ENCODE data around the gene CDH6.

CDH6 gene

DNA sequence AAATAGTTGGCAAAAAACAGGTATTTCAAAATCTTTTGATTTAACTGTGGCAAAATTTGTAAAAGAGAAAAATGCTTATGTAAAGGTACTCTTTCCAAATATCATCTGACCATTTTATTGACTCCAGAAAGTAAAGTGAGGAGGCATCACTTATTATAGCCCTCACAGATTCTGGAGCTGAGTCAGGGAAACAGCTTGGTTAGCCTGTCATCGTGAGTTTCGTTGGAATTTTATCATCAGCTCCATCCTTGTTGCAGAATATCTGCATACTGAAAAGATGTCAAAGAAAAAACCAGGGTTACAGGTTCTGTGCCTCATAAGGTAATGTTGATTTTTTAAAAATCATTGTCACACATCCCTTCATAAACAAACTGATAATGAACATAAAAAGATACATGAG is 74.8 kb downstream of the CDH6 start:
- DNase-seq = no peak

DNA sequence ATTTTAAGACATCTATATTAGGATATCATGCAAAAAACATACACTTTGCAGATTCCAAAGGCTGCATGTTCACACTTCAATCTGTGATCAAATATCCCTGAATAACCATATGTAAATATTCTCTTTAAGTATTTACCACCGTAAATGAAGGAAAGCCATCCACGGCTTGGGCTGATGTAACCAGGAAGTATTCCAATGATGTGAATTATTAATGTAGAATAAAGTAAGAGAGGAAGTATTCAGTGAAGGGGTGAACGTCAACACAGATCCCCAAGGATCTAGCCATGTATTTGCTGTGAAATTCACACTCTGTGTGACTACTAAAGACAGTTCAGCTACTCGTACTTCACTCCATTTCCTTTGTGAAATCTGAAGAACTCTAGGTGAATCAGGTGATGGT is 75.2 kb downstream of the CDH6 start:
- DNase-seq = no peak

DNA sequence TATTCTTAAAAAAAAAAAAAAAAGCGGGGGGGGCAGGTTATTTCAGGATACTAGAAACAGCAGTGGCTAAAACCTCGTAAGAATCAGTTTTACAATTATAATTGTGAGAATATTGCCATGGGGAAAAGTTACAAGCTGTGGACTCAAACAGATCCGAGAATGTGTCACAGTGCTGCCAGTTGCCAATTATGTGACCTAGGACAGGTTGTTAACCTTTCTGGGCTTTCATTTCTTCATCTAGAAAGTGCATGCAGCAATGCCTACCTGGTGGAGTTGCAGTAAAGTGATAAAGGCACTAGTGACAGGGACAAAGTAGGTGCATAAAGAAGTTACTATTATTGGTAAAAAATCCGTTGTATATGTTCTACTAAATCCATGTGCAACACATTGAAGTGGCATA is 75.8 kb downstream of the CDH6 start:
- no peak for DNase-seq

DNA sequence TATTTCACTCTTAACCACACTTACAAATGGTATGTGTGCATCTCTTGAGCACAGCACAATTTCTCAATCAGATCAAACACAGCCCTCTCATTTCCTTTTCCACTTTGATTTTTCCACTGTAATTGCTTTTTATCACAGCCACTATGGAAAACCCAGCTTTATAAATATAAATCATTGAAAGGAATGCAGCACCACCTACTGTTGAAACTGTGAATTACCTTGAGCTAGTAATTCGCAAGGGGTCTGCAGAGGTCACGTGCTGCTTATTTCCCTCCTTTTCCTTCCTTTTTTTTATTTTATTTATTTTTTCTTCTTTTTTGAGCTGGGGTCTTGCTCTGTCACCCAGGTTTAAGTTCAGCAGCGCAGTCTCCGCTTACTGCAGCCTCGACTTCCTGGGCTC is 76.9 kb downstream of the CDH6 start:
- DNase-seq = peak; percentile 15

DNA sequence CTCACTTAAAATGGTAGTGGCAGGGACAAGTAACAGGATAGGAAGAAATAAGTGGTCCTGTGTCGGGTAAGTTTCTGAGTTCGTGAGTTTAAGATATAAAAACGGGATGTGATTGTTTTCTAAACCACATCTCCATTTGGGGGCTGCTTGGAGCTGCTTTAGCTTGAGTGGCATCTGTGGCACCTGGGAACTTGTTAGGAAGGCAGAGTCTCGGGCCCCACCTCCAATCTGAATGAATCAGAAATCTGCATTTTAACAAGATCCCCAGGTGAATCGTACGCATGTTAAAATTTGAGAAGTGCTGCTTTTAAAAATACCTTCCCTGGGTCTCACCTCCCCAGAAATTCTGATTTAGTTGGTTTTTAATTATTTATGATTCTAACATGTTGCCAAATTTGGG is 78.1 kb downstream of the CDH6 start:
- no peak for DNase-seq

DNA sequence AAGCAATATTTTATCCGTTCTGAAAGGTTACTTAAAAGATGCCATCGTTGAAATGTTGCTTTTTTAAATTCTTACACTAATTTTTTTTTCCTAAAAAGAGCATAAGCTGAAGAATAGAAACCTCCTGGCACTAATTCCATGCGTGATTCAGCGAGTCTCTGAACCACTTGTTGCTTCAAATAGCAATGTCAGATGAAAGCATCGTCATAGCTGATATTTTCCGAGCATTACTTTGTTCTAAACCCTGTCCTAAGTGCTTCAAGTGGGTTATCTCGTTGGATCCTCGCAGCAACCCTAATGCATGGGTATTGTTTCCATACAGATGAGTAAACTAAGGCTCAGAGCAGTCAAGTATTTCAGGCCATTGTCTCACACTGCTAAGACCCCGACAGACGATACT is 79.7 kb downstream of the CDH6 start:
- no peak for DNase-seq

DNA sequence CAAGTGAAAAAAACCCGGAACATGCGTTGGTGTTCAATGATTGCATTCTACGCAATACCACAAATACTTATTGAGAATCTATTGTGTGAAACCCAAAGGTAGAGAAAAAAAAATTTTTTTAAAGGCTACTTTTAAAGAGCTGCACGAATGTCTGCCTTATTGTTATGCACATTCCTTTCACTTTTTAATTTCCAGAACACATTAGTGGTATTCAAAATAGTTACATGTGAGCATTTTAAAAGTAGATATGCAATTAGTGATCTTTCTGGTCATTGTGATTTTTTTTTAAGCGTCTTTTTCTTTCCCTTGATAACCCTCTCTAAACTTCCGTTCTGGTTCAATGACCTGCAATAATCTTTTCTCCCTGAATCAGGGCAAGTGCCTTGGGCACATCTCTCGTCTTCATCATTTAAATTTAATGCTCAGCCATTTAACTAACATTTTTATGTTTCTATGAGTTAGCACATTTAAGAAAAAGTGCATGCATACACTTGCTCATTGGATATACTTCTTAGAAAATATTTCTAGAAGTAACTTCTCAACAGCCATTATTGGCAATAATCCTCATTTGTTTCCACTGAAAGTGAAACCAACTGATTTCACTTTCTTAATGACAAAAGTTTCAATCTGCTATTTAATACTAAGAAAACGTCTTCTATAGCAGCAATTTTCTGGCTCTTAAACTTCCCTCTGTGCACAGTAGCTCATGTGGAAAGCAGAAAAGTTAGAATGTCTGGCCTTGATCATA is 80.3 kb downstream of the CDH6 start:
- DNase-seq = peak; percentile 4

DNA sequence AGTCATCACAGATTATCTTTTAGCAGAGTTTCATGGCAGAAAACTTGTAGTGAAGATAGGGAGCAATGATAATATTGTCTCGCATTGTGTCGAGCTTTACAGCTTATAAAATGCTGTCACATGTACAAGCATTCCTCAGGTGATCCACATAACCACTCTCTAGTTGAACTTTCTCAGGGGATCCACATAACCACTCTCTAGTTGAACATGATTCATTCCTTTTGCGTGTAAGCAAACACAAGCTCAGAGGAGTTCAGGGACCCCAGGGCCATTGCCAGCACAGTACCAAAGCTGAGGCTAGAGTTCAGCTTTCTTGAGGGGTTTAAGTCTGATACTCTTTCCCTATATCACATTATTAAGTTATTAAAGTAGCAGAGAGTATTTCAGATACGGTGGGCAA is 86.7 kb downstream of the CDH6 start:
- no peak for DNase-seq

DNA sequence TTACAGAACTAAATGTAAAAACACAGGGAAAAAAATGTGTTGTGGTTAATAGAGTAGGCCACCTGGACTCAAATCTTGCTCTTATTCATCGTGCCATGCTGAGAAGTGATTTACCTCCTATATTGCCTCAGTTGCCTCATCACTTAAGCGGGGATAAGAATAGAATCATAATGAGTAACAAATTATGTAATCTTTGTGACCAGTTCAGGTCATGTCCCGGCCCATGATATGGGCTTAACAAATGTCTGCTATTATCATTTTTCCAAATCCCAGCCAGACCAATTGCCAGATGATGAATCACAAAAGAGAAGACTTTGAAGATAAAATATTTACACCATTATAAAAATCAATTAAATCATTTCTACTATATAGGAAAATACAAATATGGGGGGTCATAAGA is 89.8 kb downstream of the CDH6 start:
- no peak for DNase-seq

DNA sequence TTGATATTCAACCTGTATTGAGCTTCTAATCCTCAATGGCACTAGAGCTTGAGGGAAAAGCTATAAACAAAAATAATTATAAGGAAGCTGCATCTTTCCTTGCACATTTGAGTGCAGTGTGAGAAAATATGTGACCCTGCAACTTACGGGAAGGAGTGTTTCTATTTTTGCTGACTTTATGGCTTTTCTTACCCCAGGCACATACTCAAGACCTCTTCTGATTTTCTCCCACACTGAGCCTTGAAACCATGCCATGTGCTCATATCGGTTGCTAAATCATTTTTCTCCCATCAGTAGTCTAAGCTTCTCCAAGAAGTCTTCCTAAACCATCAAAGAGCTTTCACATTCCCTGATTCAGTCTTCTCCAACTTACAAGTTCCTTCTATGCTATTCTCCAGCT is 91.5 kb downstream of the CDH6 start:
- no peak for DNase-seq

DNA sequence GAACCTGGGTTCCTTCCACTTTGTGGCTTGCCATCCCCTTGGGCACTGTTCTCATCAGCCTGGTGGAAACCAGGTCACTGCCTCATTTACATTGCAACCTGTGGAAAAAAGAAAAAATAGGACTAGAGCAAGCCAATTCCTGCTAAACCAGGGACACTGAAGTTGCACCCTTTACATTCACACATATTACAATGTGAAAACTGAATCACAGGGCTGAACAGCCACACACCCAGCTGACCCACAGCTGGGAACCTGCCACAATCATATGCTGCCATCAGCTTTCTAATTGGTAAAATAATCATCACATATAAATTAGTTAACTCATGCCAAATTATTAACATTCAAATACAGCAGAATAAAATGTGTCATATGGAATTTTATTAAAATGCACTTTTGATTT is 94.5 kb downstream of the CDH6 start:
- no peak for DNase-seq

DNA sequence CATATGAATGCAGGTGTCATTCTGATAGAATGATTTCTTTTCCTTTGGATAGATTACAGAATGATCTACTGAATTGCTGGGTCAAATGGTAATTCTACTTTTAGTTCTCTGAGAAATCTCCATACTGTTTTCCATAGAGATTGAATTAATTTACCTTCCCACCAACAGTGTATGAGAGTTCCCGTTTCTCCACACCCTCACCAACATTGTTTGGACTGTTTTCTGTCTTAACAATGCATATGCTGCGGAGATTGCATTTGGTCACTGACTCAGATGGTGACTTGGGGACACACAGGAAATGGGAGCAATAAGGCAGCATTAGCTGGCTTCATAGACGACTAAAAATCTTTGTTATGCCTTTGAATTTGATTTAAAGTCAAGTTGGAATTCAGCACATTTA is 95.9 kb downstream of the CDH6 start:
- no peak for DNase-seq

DNA sequence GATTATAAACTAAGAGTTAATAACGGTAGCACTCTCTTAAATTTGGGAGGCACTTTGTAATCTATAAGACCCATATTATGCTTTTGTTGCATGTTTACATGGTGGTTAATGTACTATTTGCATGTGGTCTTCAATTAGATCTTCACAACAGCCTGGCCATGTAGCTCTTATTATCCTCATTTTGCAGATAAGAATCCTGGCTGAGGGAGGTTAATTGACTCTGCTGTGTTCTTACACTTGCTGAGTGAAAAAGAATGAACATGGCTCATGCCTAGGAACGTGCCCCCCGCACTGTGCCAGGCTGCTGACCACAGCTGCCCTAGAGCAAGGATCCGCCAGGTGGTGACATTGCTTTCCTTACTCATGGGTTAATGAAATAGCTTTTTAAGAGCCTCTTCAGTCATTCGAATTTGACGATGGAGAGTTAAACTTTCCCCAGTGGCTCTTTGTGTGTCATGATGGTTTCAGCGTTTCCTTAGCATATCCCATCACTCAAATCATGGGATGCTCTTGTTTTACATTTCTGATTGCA is 97.9 kb downstream of the CDH6 start:
- DNase-seq = no peak

DNA sequence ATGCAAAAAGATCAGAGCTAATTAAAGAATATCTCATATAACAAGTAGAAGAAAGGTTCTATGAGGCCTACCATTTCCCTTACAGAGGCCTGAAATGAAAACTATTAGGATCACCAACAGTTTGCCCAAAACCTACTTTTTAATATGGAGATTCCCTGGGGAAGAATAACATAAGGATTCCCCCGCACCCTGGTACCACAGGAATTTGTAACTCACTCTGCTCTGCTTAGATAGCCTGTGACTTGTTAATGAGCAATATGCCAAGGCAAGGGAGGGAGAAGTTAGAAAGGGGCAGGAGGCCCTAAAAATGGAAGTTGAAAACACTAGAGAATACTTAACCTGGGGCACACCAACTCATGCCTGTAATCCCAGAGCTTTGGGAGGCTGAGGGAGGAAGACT is 107.0 kb downstream of the CDH6 start:
- no peak for DNase-seq

DNA sequence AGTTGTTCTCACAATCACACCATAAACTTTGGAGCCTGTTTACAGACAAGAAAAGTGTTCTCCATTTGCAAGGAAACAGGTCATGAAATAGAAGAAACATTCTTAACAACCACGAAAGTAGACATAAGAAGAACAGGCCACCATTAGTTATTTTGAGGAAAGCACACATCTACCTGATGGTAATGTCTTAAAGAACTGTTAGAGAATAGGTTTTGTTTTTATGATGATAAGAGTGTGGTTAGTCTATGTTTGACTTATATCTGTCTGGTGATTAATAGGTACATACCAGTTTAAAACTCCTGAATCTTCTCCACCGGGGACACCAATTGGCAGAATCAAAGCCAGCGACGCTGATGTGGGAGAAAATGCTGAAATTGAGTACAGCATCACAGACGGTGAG is 108.3 kb downstream of the CDH6 start:
- DNase-seq = no peak

DNA sequence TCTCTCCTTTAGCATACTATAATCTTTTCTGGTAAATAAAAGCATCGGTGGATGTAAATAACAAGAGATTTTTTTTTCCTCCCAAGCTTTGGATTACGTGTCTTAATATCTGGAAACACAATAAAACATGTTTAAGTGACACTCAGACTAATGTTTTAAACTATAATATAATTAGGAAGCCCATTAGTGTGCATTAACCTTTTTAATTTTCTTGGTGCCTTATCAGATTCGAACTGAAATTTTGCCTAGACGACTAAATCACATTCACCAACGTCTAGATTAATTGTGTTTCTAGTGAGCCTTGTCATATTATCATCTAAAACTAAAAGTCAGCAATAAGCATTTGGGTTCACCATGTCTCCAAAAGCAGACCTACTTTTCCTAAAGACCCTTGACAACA is 110.2 kb downstream of the CDH6 start:
- DNase-seq = no peak

DNA sequence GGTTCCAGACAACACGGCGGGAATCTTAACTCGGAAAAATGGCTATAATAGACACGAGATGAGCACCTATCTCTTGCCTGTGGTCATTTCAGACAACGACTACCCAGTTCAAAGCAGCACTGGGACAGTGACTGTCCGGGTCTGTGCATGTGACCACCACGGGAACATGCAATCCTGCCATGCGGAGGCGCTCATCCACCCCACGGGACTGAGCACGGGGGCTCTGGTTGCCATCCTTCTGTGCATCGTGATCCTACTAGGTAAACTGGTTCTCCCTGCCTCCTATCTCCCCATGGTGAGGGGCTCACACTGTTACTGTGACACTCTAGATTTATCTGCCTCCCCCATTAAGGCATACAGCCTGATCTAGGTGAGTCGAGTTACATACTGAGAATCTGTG is 124.2 kb downstream of the CDH6 start:
- no peak for DNase-seq

DNA sequence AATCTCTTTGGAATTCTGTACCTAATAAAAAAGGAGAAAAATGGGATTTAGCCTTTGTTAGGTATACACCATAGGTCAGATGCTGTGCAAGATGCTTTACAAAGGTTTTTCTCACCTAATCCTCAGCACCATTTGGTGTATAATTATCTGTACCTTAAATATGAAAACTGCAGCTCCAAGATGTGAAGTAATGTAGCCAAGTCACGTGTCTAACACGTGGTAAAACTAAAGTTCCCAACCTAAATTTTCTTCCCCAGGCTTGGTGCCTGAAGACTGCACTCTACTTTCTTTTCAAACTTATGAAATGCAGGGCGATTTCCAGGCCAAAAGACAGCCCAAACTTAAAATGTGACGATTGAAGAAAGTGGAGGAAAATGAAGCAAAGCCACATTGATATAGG is 125.8 kb downstream of the CDH6 start:
- DNase-seq = no peak

DNA sequence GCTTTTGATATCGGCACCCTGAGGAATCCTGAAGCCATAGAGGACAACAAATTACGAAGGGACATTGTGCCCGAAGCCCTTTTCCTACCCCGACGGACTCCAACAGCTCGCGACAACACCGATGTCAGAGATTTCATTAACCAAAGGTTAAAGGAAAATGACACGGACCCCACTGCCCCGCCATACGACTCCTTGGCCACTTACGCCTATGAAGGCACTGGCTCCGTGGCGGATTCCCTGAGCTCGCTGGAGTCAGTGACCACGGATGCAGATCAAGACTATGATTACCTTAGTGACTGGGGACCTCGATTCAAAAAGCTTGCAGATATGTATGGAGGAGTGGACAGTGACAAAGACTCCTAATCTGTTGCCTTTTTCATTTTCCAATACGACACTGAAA is 129.5 kb downstream of the CDH6 start:
- DNase-seq = no peak

DNA sequence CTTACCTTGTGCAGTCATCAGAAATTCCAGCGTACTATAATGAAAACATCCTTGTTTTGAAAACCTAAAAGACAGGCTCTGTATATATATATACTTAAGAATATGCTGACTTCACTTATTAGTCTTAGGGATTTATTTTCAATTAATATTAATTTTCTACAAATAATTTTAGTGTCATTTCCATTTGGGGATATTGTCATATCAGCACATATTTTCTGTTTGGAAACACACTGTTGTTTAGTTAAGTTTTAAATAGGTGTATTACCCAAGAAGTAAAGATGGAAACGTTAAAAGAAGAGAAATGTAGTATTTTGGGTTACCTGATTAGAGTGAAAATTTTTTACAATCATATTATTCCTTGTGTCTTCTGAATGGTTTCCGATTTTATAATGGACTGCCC is 131.4 kb downstream of the CDH6 start:
- no peak for DNase-seq

DNA sequence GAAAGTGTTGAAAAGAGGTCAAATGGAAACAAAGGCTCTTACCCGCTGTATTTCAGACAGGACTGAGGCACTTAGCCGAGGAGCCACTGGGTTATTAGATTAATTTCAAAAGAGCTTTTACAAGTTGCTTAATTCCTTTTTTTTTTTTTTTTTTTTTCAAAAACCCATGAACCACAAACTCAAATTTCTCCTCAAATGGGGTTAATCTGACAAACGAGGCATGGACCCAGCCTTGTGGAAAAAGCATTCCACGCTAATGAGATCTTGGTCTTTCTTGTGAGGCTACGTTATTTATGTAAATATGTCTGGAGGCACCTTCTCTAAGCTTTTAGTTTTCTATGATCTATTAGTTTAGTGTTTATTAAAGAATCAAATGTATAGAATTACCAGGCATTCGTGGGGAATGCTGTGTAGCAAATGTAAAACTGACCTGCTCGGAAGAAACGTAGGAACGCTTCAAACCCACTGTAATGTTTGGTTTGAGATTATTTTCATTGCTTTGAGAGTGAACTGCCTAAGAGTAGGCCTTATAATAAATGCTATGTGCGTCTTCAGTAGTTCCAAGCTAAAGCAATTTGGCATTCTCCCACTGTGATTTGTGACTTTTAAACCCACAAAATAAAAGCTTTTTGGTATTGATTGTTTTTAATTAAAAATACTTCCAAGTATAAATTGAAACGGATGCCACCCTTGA is 134.7 kb downstream of the CDH6 start:
- no peak for DNase-seq

DNA sequence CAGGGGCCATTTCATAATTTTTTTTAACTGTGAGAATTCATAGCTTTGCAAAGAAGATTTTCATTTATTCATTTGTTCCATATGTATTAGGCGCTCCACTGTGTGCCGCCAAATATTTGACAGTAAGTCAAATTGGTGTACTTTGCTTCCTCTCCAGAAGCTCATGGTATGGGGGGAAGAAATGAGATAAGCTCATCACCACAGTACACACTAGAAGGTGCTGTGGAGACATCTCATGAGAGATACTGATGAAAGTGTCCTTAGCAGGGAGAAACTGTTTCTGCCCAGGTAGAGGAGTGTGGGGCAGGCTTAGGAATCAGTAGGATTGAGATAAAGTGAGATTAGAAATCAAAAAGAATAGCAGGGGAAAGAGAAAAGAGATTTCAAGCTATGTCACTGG is 136.2 kb downstream of the CDH6 start:
- no peak for DNase-seq

DNA sequence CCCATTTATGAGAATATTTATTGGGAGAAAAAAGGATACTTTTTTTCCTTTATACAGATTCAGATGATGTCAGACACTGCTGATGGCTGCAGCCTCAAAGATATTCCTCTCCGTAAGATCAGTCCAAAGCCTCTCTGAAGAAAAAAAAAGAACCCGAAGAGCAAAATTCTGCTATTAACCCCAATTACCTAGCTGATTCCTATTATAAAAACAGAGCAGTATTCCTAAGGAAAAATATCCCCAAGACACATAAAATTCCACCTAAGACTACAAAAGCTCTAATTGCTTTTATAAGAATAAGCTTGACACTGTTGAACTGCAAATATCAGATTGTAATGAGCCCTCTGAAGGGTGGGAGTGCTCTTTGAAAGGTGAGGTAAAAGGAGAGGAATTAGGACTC is 138.7 kb downstream of the CDH6 start:
- DNase-seq = no peak

DNA sequence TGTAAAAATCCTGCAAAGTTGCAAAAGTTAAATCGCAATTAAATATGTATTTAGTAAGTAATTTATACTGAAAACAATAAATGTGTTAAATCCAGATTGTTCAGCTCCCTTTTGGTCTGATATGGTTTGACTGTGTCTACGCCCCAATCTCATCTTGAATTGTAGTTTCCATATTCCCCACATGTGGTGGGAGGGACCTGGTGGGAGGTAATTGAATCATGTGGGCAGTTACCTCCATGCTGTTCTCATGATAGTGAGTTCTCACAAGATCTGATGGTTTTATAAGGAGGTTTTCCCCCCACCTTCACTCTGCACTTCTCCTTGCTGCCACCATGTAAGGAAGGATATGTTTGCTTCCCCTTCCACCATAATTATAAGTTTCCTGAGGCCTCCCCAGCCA is 140.0 kb downstream of the CDH6 start:
- DNase-seq = no peak
